GM12875 (cell line): ENCODE data around the gene VWCE.

ENCODE experiments used
- H3K4me3 ChIP-seq: one replicate; pipeline ENCODE4 v1.5.1; 2011; ENCODE audit warnings: low read depth, low read length, control low read depth
- CTCF ChIP-seq: IDR thresholded peaks from 2 replicates; pipeline ENCODE4 v1.5.1; 2011; ENCODE audit warnings: low read depth, mild to moderate bottlenecking, control low read depth, inconsistent platforms, low read length, moderate library complexity, borderline replicate concordance; ENCODE audit not compliant: insufficient read depth

The VWCE gene

DNA sequence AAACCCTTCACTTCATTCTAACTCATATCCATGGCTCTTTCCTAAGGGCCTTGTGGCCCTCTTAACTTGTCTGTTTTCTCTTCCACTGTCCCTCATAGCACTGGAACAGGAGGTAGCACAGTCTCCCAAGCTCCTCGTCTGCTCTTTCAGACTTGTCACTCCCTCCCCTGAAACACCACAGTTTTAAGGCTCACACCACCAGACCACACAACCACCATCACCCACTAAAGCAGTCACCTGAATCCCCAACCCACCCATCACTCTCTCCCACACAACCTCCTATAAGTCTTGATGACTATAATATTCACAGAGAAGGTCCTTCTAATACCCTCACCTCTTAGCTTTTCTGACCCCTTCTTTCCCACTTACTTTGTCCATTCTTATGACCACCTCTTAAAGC, 11.1 kb upstream of the VWCE start:
- TF ChIP-seq CTCF, result no peak

GRCh38 chr11:61305417-61305816, 10.3 kb upstream of the VWCE start:
- TF ChIP-seq CTCF, result no peak

More for the DNA sequence above, 11.1 kb upstream of the VWCE start:
- no peak overlapping the region for H3K4me3 ChIP-seq

GRCh38 chr11:61303725-61304124, 8.6 kb upstream of the VWCE start:
- TF ChIP-seq CTCF, result no peak
- H3K4me3 ChIP-seq, result no peak overlapping the region

More at GRCh38 chr11:61305417-61305816, 10.3 kb upstream of the VWCE start:
- no peak overlapping the region for H3K4me3 ChIP-seq

DNA sequence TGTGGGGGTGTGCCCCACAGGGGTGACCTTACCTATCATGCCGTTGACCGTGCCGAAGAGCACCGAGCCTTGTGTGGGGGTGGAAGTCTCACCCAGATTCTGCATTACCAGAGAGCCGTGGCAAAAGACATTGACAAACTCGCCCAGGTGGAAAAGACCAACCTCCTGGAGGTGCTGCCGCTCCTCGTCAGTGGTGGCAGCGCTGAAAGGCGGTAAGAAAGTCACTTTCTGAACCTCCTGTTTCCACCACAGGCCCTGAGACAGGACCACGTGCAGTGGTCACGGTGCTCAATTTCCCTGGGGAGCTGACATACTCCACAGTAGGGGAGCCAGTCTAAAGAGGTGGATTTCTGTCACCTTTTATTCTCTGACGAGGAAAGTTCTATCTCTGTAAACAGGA, 7.4 kb upstream of the VWCE start:
- no peak overlapping the region for H3K4me3 ChIP-seq
- no peak for TF ChIP-seq CTCF

DNA sequence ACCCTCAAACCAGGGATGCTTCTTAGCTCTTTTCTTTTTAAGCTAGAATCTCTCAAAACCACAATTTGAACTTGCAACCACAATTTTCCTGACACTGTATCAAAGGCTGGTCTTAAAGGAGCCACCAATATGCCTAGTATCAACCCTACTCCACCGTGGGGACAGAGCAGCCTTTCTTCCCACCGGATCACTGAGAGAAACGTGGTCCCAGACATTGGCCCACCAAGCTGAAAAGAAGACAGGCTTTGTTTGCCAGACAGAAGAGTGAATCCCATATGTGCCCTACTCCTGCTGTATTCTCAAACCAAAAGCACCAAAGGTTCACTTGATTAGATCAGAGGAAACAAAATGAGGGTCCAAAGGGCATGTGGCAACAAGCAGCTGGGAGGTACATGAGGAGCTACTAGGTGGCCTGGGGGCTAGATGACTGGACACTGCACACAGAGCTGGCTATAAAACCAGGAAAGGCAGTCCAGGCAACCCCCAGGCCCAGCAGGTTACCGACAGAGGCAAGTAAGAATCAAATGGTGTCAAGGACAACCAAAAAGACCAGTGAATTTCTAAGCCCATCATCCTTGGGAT, 3.6 kb upstream of the VWCE start:
- TF ChIP-seq CTCF, result no peak
- no peak overlapping the region for H3K4me3 ChIP-seq

DNA sequence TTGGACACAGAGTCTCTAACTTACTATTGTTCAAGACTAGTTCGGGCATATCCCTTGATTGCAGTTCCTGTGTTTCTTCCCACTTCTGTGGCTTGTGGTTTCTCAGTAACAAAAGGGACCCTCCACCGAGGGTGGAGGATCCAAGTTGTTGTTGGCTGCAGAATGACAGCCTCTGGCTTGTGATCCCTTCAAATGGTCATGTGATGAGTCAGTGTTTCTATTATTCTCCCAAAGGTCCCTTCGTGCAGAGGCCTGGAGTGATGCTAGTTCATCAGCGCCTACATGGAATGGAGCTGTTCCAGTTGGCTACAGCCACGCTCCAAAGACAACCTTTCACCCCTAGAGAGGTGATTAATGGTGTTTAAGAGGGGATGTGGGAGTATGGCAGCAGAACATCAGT, 2.6 kb upstream of the VWCE start:
- no peak overlapping the region for H3K4me3 ChIP-seq
- TF ChIP-seq CTCF, result no peak

DNA sequence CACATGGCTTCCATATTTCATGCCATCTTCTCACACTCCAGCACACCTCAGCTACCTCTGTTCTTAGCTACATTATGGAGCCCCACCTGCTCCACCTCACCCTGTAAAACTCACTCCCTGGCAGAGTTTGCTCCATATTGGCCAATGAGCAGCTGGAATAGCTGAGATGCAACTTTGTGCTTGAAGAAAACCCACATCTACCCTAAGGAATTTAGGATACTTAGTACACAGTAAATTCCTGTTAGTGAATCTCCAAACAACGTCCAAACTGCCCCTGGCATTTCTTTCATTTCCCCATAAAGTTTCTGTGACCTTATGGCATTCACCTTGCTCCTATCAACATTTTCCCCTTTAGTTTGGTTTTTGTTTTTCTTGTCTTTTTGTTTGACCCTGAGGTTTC, 2.2 kb upstream of the VWCE start:
- TF ChIP-seq CTCF, result no peak
- no peak overlapping the region for H3K4me3 ChIP-seq
